Activated naive CD4-positive, alpha-beta T cell treated with anti-CD3 and anti-CD28 coated beads for 36 hours (primary cell): Measurements from ENCODE around the gene CEP78. TPM values are rescaled to one million over a fixed set of nuclear protein-coding genes. Genes with fewer than 3 reads are reported as not detected.

Experiments
- CTCF ChIA-PET: fragments of 350-600 bp; sonication (Branson Sonifier 250); formaldehyde crosslinking; loops from one replicate; lab custom pipeline; 2021; ENCODE audit warnings: antibody characterized with exemption; lab: Charles Lee
- DNase-seq: peaks from one replicate; pipeline ENCODE4 v3.0.0-alpha.2; 2020
- H3K27ac Mint-ChIP-seq: one replicate; pipeline ENCODE4 v1.8.0; 2021; ENCODE audit warnings: mild to moderate bottlenecking, mixed read lengths
- H3K27me3 Mint-ChIP-seq: one replicate; pipeline ENCODE4 v1.8.0; 2021; ENCODE audit warnings: low read depth, mixed read lengths
- H3K36me3 Mint-ChIP-seq: one replicate; pipeline ENCODE4 v1.8.0; 2021; ENCODE audit warnings: low read depth, mixed read lengths
- H3K4me1 Mint-ChIP-seq: one replicate; pipeline ENCODE4 v1.8.0; 2021; ENCODE audit warnings: low read depth, mixed read lengths
- H3K4me3 Mint-ChIP-seq: one replicate; pipeline ENCODE4 v1.8.0; 2021; ENCODE audit warnings: mild to moderate bottlenecking, moderate library complexity, mixed read lengths
- H3K9me3 Mint-ChIP-seq: one replicate; pipeline ENCODE4 v1.8.0; 2021; ENCODE audit warnings: mixed read lengths
- intact Hi-C: fragments of 100-400 bp; cut with micrococcal nuclease; formaldehyde crosslinking; loops from one replicate; pipeline ENCODE4 v1.15.1; 2023
- total RNA-seq, 2 experiments: library from RNA; stranded (reverse); gene quantifications; one replicate each; pipeline ENCODE4 v1.2.3, GENCODE V29; 2021

The CEP78 gene
- total RNA-seq, 2 experiments from 2014 or later = 39.5 to 39.7 TPM

GRCh38 chr9:78298046-78298765 lies 62.3 kb downstream of the CEP78 start:
- no peaks in the 10 kb centered on the region for H3K27me3 Mint-ChIP-seq
- H3K4me1 Mint-ChIP-seq = peaks cover 34% of the 10 kb centered on the region
- H3K9me3 Mint-ChIP-seq = no peaks in the 10 kb centered on the region
- no peak for DNase-seq
- H3K4me3 Mint-ChIP-seq = peak overlapping the region; percentile 81
- peaks cover 34% of the 10 kb centered on the region for H3K36me3 Mint-ChIP-seq
- intact Hi-C loops = loop anchor here (5.0 to 10.0 kb wide), 3 partner anchors 166 to 823 kb away; no protein-coding TSS in a partner anchor
- H3K27ac Mint-ChIP-seq = peak overlapping the region; percentile 73
- CTCF ChIA-PET = interaction anchor here (0.7 kb wide), 1 partner anchor 544 kb away, joined by 4 read pairs; no protein-coding TSS in a partner anchor

- Mint-ChIP-seq H3K4me1 (peaks cover 30% of the 10 kb centered on the region), H3K9me3 (no peaks in the 10 kb centered on the region), H3K4me3 (no peak overlapping the region), H3K27me3 (no peaks in the 10 kb centered on the region), H3K27ac (no peak overlapping the region), H3K36me3 (peaks cover 49% of the 10 kb centered on the region)
- CTCF ChIA-PET = interaction anchor here (0.6 to 0.7 kb wide), 2 partner anchors 10 to 44 kb away, joined by 3 read pairs; no protein-coding TSS in a partner anchor
- no peak for DNase-seq
- intact Hi-C loops = no loop called here
Observed at GRCh38 chr9:78300209-78300608, 64.3 kb downstream of the CEP78 start.

- H3K27me3 Mint-ChIP-seq = no peaks in the 10 kb centered on the region
- H3K27ac Mint-ChIP-seq = no peak overlapping the region
- peaks cover 62% of the 10 kb centered on the region for H3K36me3 Mint-ChIP-seq
- H3K4me1 Mint-ChIP-seq = peaks cover 20% of the 10 kb centered on the region
- intact Hi-C loops = no loop called here
- DNase-seq = no peak
- CTCF ChIA-PET = no interaction called here
- no peaks in the 10 kb centered on the region for H3K9me3 Mint-ChIP-seq
- H3K4me3 Mint-ChIP-seq = no peak overlapping the region
Observed at GRCh38 chr9:78301466-78301865, 65.6 kb downstream of the CEP78 start.

GRCh38 chr9:78303377-78304062 lies 67.6 kb downstream of the CEP78 start:
- no peaks in the 10 kb centered on the region for H3K9me3 Mint-ChIP-seq
- peak overlapping the region; percentile 15 for H3K27ac Mint-ChIP-seq
- H3K4me3 Mint-ChIP-seq = no peak overlapping the region
- intact Hi-C loops = no loop called here
- H3K27me3 Mint-ChIP-seq = no peaks in the 10 kb centered on the region
- peaks cover 70% of the 10 kb centered on the region for H3K36me3 Mint-ChIP-seq
- CTCF ChIA-PET = no interaction called here
- DNase-seq = no peak
- peaks cover 17% of the 10 kb centered on the region for H3K4me1 Mint-ChIP-seq

- DNase-seq = no peak
- peaks cover 14% of the 10 kb centered on the region for H3K4me1 Mint-ChIP-seq
- no peak overlapping the region for H3K27ac Mint-ChIP-seq
- no peaks in the 10 kb centered on the region for H3K27me3 Mint-ChIP-seq
- H3K36me3 Mint-ChIP-seq = peaks cover 67% of the 10 kb centered on the region
- H3K9me3 Mint-ChIP-seq = no peaks in the 10 kb centered on the region
- H3K4me3 Mint-ChIP-seq = no peak overlapping the region
- CTCF ChIA-PET = no interaction called here
- intact Hi-C loops = no loop called here
Observed at GRCh38 chr9:78304357-78304756, 68.5 kb downstream of the CEP78 start.

GRCh38 chr9:78306222-78307076 lies 70.6 kb downstream of the CEP78 start:
- peaks cover 74% of the 10 kb centered on the region for H3K36me3 Mint-ChIP-seq
- no peak for DNase-seq
- CTCF ChIA-PET = no interaction called here

GRCh38 chr9:78307360-78307759 lies 71.5 kb downstream of the CEP78 start:
- Mint-ChIP-seq H3K36me3 (peaks cover 75% of the 10 kb centered on the region), H3K27me3 (no peaks in the 10 kb centered on the region), H3K4me3 (no peak overlapping the region), H3K4me1 (no peaks in the 10 kb centered on the region), H3K9me3 (no peaks in the 10 kb centered on the region), H3K27ac (no peak overlapping the region)
- CTCF ChIA-PET = no interaction called here
- intact Hi-C loops = no loop called here
- DNase-seq = no peak

More at GRCh38 chr9:78306222-78307076, 70.6 kb downstream of the CEP78 start:
- H3K9me3 Mint-ChIP-seq = no peaks in the 10 kb centered on the region
- no peak overlapping the region for H3K27ac Mint-ChIP-seq
- H3K4me1 Mint-ChIP-seq = peaks cover 4% of the 10 kb centered on the region
- H3K27me3 Mint-ChIP-seq = no peaks in the 10 kb centered on the region
- intact Hi-C loops = no loop called here
- no peak overlapping the region for H3K4me3 Mint-ChIP-seq

- H3K4me1 Mint-ChIP-seq = no peaks in the 10 kb centered on the region
- peaks cover 74% of the 10 kb centered on the region for H3K36me3 Mint-ChIP-seq
- no peak for DNase-seq
- intact Hi-C loops = no loop called here
- no peaks in the 10 kb centered on the region for H3K27me3 Mint-ChIP-seq
- H3K27ac Mint-ChIP-seq = no peak overlapping the region
- no peaks in the 10 kb centered on the region for H3K9me3 Mint-ChIP-seq
- H3K4me3 Mint-ChIP-seq = no peak overlapping the region
- CTCF ChIA-PET = interaction anchor here (1.2 kb wide), 1 partner anchor 9 kb away, joined by 3 read pairs; no protein-coding TSS in a partner anchor
Observed at GRCh38 chr9:78309066-78309465, 73.2 kb downstream of the CEP78 start.

- no peak overlapping the region for H3K27ac Mint-ChIP-seq
Observed at GRCh38 chr9:78311075-78311474, 75.2 kb downstream of the CEP78 start.

GRCh38 chr9:78311886-78312524 lies 76.1 kb downstream of the CEP78 start:
- CTCF ChIA-PET = no interaction called here
- Mint-ChIP-seq H3K4me3 (no peak overlapping the region), H3K9me3 (no peaks in the 10 kb centered on the region), H3K4me1 (peaks cover 3% of the 10 kb centered on the region), H3K27ac (no peak overlapping the region), H3K27me3 (no peaks in the 10 kb centered on the region), H3K36me3 (peaks cover 75% of the 10 kb centered on the region)
- no peak for DNase-seq
- intact Hi-C loops = no loop called here

More at GRCh38 chr9:78311075-78311474, 75.2 kb downstream of the CEP78 start:
- no peaks in the 10 kb centered on the region for H3K9me3 Mint-ChIP-seq
- intact Hi-C loops = no loop called here
- H3K4me1 Mint-ChIP-seq = peaks cover 3% of the 10 kb centered on the region
- H3K36me3 Mint-ChIP-seq = peaks cover 72% of the 10 kb centered on the region
- no peak overlapping the region for H3K4me3 Mint-ChIP-seq
- DNase-seq = no peak
- CTCF ChIA-PET = no interaction called here
- H3K27me3 Mint-ChIP-seq = no peaks in the 10 kb centered on the region

GRCh38 chr9:78314550-78314949 lies 78.7 kb downstream of the CEP78 start:
- no peak overlapping the region for H3K4me3 Mint-ChIP-seq
- H3K27ac Mint-ChIP-seq = no peak overlapping the region
- H3K4me1 Mint-ChIP-seq = peaks cover 3% of the 10 kb centered on the region
- no peaks in the 10 kb centered on the region for H3K9me3 Mint-ChIP-seq
- intact Hi-C loops = no loop called here
- CTCF ChIA-PET = interaction anchor here (0.5 kb wide), 1 partner anchor 22 kb away, joined by 3 read pairs; no protein-coding TSS in a partner anchor
- no peak for DNase-seq
- H3K27me3 Mint-ChIP-seq = no peaks in the 10 kb centered on the region
- peaks cover 80% of the 10 kb centered on the region for H3K36me3 Mint-ChIP-seq
